HG03457 (cell line): Measurements from ENCODE around the gene ZNF423.

Experiments
- ATAC-seq: cut with Tn5 transposase; IDR thresholded peaks from one replicate; pipeline ENCODE4 v1.9.1; 2021; ENCODE audit warnings: moderate number of reproducible peaks; ENCODE audit not compliant: unreplicated experiment

The ZNF423 gene

GRCh38 chr16:49849754-49850108 lies 6.2 kb downstream of the ZNF423 start:
- ATAC-seq, result no peak

GRCh38 chr16:49849037-49849753 lies 6.7 kb downstream of the ZNF423 start:
- ATAC-seq, result no peak

- no peak for ATAC-seq
Measured at GRCh38 chr16:49848530-49848929, 7.4 kb downstream of the ZNF423 start.

- ATAC-seq, result no peak
Measured at GRCh38 chr16:49846800-49847199, 9.1 kb downstream of the ZNF423 start.

- ATAC-seq, result no peak
Measured at GRCh38 chr16:49844359-49844758, 11.6 kb downstream of the ZNF423 start.

- no peak for ATAC-seq
Measured at GRCh38 chr16:49843758-49844157, 12.2 kb downstream of the ZNF423 start.

GRCh38 chr16:49842972-49843371 lies 12.9 kb downstream of the ZNF423 start:
- ATAC-seq, result no peak

DNA sequence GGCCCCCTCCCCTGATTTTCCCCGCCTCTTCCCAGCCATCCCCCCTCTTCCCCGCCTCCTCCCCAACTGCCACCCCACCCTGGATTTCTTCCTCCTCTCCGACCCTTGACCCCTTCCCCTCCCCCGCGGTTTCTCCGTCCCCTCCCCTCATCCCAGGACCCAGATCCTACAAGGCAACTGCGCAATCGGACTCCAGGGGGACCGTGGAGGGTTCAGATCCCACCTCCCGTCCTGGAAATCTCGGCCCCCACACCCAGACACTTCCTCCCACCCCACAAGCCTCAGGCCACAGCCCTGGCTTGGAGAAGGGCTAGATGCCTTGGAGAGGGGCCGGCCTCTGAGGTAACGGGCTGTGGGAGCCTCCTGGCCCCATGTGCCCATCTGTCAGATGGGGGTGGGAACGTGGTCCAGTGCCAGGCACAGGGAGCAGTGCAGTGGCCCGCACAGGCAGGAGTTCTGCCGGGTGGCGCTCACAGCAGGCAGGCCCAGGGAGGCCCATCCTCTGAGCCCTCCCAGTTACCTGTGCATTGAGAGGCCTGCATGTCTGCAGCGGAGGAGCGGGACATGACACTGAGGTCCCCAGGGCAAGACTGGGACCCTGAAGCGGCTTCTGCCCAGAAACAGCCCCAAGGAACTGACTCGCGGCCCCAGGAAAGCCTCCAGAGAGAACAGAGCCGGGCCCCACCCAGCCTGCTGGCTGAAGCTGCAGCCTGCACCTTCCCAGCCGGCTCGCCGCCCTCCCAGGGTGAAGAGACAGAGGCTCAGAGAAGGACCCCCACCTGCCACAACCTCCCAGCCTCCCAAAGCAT lies 16.7 kb downstream of the ZNF423 start:
- ATAC-seq, result no peak

- ATAC-seq, result no peak
Measured at GRCh38 chr16:49838441-49839016, 17.4 kb downstream of the ZNF423 start.

DNA sequence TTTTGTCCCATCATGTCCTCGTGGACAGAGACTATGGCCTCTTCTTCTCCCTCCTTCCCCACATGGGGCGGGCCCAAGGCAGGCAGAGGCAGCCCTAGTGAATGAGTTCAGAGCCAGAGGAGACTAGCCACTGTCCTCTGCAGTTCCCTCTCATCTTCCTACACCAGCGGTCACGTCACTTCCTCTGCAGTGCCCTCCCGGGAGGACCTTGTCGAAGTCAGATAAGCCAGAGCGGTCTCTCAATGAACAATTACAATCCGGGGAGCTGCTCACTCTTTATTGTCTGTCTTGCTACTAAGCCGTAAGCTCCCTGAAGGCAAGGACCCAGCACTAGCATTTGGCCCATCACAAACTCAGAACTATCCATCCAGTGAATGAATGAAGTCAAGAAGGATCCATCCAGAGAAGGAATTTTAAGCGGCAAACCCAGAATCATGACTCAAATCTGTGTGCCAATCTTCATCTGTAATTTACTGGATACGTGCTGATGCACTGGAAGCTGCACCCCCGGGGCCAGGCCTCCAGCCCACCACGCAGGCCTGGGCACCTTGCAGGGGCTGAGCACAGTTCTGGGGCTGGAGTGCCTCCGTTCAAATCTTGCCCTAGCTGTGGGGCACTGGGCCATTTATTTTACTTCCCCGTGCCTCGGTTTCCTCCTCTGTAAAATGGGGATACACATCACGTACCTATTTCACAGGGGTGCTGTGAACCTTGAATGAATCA lies 18.1 kb downstream of the ZNF423 start:
- ATAC-seq, result no peak

GRCh38 chr16:49836668-49837067 lies 19.2 kb downstream of the ZNF423 start:
- no peak for ATAC-seq

GRCh38 chr16:49836218-49836617 lies 19.7 kb downstream of the ZNF423 start:
- ATAC-seq, result no peak

GRCh38 chr16:49835161-49835777 lies 20.6 kb downstream of the ZNF423 start:
- ATAC-seq, result no peak

GRCh38 chr16:49834531-49835151 lies 21.3 kb downstream of the ZNF423 start:
- ATAC-seq, result no peak

DNA sequence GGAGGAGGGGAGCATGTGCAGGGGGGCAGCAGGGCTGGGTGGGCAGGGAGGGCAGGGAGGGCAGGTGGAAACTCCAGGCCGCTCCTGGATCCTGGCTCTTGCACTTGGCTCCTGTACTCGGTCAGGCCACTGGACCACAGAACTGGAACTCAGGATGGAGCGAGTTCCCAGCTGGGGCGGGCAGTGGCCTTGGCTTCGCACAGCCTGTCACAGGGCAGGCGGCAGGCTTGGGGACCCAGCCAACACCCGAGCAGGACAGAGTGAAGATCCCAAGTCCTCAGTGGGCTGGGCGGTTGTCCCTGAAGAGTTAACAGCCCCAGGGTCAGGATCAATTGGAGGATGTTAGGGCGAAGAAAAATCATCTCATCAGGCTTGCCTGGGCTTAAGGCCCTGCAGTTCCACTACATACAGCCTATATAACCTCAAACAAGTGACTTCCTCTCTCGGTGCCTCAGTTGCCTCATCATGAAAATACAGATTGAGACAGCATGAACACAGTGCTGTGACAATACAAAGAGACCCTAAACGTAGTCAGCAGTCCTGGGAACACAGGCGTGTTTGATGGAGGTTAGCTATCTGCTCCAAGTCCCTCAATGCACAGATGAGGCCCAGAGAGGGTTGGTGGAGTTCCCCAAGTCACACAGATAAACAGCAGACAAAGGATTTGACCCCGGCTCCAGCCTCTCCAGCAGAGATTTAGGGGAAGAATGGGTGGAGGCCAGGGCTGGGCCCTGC lies 21.9 kb downstream of the ZNF423 start:
- ATAC-seq, result no peak

DNA sequence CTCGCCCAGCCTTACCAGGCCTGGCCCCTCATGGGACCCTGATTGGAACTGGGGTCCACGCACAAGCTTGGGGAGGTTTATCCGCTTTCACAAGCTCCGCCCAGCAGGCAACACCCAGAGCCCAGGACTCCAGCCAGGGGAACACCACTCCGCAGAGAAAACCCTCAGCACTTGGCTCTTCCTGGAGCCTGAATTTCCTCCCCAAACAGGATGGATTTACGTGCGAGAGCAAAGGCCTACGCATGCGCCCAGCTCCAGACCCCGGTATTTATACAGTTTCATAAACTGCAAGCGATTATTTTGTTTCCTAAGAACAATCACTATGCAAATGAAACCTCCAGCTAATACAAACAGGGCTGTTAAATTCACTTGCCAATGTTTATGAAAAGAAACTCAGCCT lies 22.8 kb downstream of the ZNF423 start:
- ATAC-seq, result no peak

GRCh38 chr16:49832177-49832576 lies 23.7 kb downstream of the ZNF423 start:
- ATAC-seq, result no peak

GRCh38 chr16:49830873-49831272 lies 25.0 kb downstream of the ZNF423 start:
- no peak for ATAC-seq

DNA sequence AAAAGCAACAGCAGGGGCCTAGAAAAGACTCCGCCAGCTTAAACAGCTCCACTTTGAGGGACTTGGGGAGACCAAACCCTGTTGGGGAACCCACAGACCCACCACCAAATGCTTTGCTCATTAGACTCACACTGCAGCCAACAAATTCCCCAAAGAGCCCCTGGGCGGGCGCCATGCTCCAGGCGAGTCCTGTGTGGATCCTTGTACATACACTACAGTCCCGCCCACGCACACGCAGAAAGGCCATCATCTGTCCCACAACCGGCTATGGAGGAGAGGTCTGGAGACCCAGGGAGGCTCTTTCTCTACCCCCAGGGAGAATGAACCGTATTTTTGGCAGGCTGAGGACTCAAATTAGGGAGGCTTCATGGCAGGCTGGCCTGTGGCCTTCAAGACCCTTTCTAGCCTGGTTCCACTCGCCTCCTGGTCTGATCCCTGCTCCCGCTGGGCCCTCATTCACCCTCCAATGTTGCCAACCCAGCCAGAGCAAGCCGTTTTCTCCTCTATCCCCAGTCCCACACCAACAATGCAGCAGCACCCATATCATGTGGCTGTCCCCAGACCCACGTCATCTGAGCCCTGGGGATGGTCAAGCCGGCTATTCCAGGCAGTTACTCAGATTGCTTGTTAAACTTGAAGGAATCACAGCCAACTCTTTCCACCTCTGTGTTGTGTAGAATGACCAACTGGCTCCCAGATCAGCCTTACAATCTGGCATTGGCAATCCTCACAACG lies 27.2 kb downstream of the ZNF423 start:
- no peak for ATAC-seq
